HG03378 (cell line): ENCODE data around the gene ADAMTS8.

Experiments used
- ATAC-seq: cut with Tn5 transposase; IDR thresholded peaks from one replicate; pipeline ENCODE4 v1.9.1; 2021; ENCODE audit warnings: mild to moderate bottlenecking, moderate library complexity; ENCODE audit not compliant: unreplicated experiment

ADAMTS8 gene

GRCh38 chr11:130400781-130401483, 27.5 kb downstream of the ADAMTS8 start:
- ATAC-seq = no peak

DNA sequence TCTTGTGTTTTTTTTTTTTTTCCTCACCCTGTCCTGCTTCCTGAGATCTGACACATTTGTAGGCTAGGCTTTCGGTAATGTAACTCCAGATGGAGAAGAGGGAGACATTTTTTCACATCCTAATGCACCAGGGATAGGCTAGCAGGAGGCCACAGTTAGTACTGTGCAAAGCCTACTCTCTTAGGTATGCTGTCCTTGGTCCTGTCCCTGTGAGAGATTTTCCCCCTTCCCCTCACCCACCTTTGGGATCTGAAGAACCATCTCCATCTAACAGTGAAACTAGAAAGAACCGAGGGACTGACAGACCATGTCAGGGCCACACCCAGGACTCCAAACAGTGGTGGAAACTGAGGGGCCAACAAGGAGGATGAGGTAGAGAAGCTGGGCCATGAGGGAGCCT, 29.2 kb downstream of the ADAMTS8 start:
- no peak for ATAC-seq

DNA sequence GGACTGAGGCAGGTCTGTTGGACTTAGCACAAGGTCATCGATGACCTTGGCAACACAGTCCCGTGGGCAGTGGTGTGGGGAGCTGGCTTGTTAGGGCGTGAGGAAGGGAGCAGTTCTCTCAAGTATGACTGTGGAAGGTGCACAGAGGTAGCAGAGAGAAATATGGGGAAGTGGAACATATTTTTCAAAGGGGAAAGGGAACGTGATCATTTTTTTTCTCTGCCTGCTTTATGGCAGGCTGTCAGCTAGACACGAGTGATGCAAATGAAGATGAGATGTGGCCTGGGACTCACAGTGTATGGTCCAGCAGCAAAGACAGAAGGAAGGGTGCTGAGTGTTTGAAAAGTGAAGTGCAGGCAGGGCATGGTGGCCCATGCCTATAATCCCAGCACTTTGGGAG, 30.6 kb downstream of the ADAMTS8 start:
- ATAC-seq = no peak

GRCh38 chr11:130396965-130397364, 31.4 kb downstream of the ADAMTS8 start:
- ATAC-seq = no peak

- ATAC-seq = no peak
Measured at GRCh38 chr11:130394615-130395014, 33.8 kb downstream of the ADAMTS8 start.

- no peak for ATAC-seq
Measured at GRCh38 chr11:130391711-130392110, 36.7 kb downstream of the ADAMTS8 start.

- no peak for ATAC-seq
Measured at GRCh38 chr11:130390071-130390758, 38.2 kb downstream of the ADAMTS8 start.

- no peak for ATAC-seq
Measured at GRCh38 chr11:130389335-130389935, 39.0 kb downstream of the ADAMTS8 start.

DNA sequence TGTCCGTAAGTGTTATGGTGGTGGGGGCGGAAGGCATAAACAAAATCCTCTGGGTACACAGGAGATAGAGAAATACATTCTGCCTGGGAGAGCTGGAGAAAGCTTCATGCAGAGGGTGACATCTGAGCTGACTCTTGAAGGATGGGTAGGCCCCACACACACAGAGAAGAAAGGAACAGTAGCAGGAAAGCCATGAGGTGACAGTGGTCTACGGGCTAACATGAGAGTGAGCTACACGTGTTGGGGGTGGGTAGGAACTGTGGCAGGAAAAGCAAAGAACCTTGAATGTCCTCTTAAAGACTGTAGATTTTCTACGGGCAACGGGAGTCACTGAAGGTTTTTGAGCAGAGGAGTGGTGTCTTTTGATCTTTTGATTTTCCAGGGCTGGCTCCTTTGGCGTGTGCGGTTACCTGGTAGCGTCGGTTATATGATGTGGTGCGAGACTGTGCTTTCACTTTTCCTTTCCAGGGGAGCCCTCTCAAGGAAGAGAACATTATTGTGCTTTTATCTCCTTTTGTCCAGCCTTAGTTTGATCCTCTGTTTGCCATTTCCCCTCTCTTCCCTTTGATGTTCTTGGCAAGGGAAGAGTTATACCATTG, 39.7 kb downstream of the ADAMTS8 start:
- no peak for ATAC-seq

DNA sequence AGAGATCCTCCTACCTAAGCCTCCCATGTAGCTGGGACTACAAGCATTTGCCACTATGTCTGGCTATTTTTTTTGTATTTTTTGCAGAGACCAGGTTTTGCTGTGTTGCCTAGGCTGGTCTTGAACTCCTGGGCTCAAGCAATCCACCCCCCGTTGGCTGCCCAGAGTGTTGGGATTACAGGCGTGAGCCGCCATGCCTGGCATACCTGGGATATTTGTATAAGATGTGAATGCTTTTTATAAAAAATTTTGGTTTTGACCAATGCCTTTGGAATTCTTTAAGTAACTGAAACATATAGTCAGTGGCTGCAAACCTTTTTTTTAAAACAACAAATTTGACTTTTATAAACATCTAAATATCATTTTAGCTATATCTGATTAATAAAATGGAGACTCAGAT, 42.4 kb downstream of the ADAMTS8 start:
- ATAC-seq = no peak

- no peak for ATAC-seq
Measured at GRCh38 chr11:130383344-130384211, 44.8 kb downstream of the ADAMTS8 start.

DNA sequence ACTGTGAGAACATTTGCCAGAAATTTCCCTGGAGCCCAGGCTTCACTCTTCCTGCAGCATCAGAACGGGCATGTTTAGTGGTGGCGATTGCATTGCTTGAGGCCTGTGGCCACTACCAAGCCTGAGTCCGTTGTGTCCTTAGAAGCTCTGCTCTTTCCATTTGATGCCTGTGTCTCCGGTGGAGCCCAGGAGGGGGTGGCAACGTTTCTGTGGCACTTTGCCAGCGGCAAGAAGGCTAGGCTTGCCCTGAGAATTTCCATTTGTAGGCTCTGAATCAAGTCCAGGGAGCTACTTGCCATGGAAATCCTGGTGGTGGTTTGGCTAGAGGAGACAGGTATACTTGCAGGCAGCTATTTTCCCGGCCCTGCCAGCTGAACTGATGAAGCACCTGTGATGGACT, 47.1 kb downstream of the ADAMTS8 start:
- no peak for ATAC-seq

DNA sequence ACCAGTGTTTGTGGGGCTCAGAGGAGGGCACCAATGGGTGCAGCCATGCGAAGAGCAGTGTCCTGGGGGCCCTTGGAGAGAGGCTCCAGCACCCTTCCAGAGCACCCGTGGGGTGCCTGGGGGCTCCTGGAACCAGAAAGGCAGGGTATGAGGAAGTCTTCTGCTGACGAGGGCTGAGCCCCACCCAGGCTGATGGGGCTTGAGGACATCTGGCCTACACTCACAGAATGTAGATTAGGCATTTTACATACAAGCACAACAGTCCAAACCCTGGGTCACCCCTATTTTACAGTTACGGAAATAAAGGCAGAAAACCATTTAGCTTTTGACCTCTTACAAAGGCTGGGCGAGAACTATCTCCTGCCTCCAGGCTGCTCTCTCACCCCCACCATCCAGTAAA, 47.6 kb downstream of the ADAMTS8 start:
- ATAC-seq = no peak

GRCh38 chr11:130379276-130379675, 49.1 kb downstream of the ADAMTS8 start:
- no peak for ATAC-seq

DNA sequence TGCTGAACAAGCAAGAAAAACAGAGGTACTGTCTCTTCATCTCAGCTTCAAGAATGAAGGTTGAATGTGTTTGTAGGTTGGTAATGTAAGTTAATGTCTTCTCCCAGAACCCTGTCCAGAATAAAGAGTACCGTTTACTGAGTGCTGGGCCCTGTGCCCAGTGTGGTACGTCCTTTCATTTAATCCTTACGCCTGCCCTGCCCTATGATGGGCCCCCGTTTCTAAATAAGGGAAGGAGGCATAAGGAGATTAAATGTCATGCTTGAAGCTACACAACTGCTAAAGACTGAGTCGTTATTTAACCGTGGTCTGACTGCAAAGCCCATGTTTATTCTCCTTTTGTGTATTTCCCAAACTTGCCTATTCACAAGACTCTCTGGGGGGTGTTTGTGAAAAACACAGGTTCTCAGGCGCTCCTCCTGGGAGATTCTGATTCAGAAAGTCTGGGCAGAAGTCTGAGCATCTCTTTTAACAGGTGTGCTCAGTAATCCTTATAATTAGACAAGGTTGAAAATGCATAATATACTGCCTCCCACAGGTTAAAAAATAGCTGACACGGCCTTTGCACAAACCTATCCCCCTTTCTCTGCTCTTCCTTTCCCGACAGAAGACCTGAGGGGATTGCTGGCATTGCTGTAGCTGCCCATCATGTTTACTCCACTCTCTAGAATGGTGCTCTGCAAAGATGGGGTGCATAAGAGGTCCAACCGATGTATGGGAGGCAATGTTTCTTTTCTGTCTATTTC, 57.4 kb downstream of the ADAMTS8 start:
- ATAC-seq = no peak

GRCh38 chr11:130369713-130370112, 58.7 kb downstream of the ADAMTS8 start:
- ATAC-seq = no peak

DNA sequence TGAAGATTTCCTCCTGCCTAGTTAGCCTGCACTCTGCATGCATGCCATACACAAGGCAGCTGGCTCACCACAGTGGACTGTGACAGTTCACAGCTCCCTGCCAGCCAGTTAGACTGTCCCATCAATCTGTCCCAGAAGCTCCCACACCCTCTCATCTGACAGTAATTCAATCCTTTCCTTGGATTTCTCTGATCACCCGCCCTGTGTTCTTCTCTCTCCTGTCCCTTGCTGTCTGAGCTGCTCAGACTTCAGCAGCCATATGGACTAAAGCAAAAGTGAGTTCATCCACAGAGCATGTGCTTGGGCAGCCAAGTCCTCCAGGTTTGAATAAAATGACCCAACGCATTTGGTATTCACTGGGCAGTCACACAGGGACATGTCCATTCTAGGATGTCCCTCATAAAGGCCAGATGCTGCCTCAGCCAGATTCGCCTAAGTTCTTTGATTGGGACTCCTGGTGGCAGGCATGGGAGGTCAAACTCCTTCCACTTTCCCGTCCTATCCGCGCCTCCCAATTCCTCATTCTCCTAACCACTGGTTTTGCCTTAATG, 59.2 kb downstream of the ADAMTS8 start:
- no peak for ATAC-seq

DNA sequence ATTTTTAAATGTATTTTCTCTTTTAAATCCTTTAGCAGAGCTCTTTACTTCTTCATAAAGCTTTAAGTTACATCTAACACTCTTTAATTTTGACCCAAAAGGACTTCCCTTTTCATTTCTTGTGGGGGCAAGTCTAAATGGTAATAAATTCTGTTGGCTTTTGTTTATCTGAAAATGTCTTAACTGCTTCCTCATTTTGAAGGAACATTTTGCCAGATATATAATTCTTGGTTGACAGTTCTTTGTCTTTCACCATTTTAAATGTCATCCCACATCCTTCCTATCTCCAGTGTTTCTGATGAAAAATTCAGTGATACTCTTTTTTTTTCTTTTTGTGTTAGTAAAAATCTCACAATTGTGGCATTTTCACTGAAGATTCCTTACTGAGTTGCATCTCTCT, 69.0 kb downstream of the ADAMTS8 start:
- ATAC-seq = no peak

DNA sequence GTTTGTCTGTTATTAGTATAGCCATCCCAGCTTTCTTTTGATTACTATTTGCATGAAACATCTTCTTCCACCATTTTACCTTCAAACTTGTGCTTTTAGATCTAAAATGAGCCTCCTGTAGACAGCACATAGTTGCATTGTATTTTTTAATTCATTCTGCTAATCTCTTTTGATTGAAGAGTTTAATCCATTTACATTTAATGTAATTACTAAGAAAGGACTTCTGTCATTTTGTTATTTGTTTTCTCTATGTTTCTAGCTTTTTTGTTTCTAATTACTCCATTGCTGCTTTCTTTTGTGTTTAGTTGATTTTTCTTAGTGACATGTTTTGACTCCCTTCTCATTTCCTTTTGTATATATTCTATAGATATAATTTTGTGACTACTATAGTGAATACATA, 70.0 kb downstream of the ADAMTS8 start:
- no peak for ATAC-seq
